Measurements from ENCODE around the gene ANTKMT.

ANTKMT gene

GRCh38 chr16:694187-694862 lies 26.6 kb upstream of the ANTKMT start:
- TF ChIP-seq CTCF (conservative IDR thresholded peaks at IDR 0.05; ENCODE audit: control insufficient read depth, insufficient read depth, low read depth, low read length) = no peak
- no peak for DNase-seq (ENCODE audit: low read depth)
- H3K4me3 ChIP-seq (ENCODE audit: control insufficient read depth, low read depth, low read length) = no peak overlapping the region

- no peak overlapping the region for H3K4me3 ChIP-seq (ENCODE audit: control insufficient read depth, low read depth, low read length)
- TF ChIP-seq CTCF (conservative IDR thresholded peaks at IDR 0.05; ENCODE audit: control insufficient read depth, insufficient read depth, low read depth, low read length) = no peak
- DNase-seq (ENCODE audit: low read depth) = no peak
Measured at GRCh38 chr16:694863-695354, 26.0 kb upstream of the ANTKMT start.

GRCh38 chr16:695355-696089 lies 25.4 kb upstream of the ANTKMT start:
- TF ChIP-seq CTCF (conservative IDR thresholded peaks at IDR 0.05; ENCODE audit: control insufficient read depth, insufficient read depth, low read depth, low read length) = no peak
- H3K4me3 ChIP-seq (ENCODE audit: control insufficient read depth, low read depth, low read length) = no peak overlapping the region
- no peak for DNase-seq (ENCODE audit: low read depth)

- TF ChIP-seq CTCF (conservative IDR thresholded peaks at IDR 0.05; ENCODE audit: control insufficient read depth, insufficient read depth, low read depth, low read length) = no peak
Measured at GRCh38 chr16:698911-699671, 21.9 kb upstream of the ANTKMT start.

GRCh38 chr16:700684-701584 lies 20.0 kb upstream of the ANTKMT start:
- H3K4me3 ChIP-seq (ENCODE audit: control insufficient read depth, low read depth, low read length) = no peak overlapping the region
- TF ChIP-seq CTCF (conservative IDR thresholded peaks at IDR 0.05; ENCODE audit: control insufficient read depth, insufficient read depth, low read depth, low read length) = no peak
- DNase-seq (ENCODE audit: low read depth) = no peak

More at GRCh38 chr16:698911-699671, 21.9 kb upstream of the ANTKMT start:
- H3K4me3 ChIP-seq (ENCODE audit: control insufficient read depth, low read depth, low read length) = no peak overlapping the region
- no peak for DNase-seq (ENCODE audit: low read depth)

GRCh38 chr16:702341-702740 lies 18.6 kb upstream of the ANTKMT start:
- DNase-seq (ENCODE audit: low read depth) = no peak
- TF ChIP-seq CTCF (conservative IDR thresholded peaks at IDR 0.05; ENCODE audit: control insufficient read depth, insufficient read depth, low read depth, low read length) = no peak
- no peak overlapping the region for H3K4me3 ChIP-seq (ENCODE audit: control insufficient read depth, low read depth, low read length)

Measured in fibroblast of mammary gland (primary cell).